NCI-H187 (cell line): ENCODE results near the gene TUBGCP3.
"Not testable (repeated sequence)": the region's sequence is repeated elsewhere in the genome, so short reads cannot be mapped to it uniquely, and the experiment has no call there.

Source experiments
- DNase-seq, 2 experiments: peaks; one replicate each; lab custom pipeline; 2025; lab: John Stamatoyannopoulos, UW

The TUBGCP3 gene

GRCh38 chr13:112587764-112588489 is at the start of gene TUBGCP3:
TUBGCP3 (minus strand) TSS chr13:112588153; CDS start chr13:112587980, 173 bp downstream.
- peak; percentile 73 to 91 for DNase-seq

- DNase-seq, result no peak
Measured at GRCh38 chr13:112637017-112637801, 49.3 kb upstream of the TUBGCP3 start.

- DNase-seq, result no peak
Measured at GRCh38 chr13:112636401-112636975, 48.5 kb upstream of the TUBGCP3 start.

GRCh38 chr13:112635323-112635722 is 47.4 kb upstream of the TUBGCP3 start:
- no peak for DNase-seq

GRCh38 chr13:112634102-112634501 is 46.1 kb upstream of the TUBGCP3 start:
- no peak for DNase-seq

- DNase-seq, result not testable (repeated sequence)
Measured at GRCh38 chr13:112630226-112630625, 42.3 kb upstream of the TUBGCP3 start.

GRCh38 chr13:112629161-112629560 is 41.2 kb upstream of the TUBGCP3 start:
- DNase-seq, result no peak

- DNase-seq, result not testable (repeated sequence)
Measured at GRCh38 chr13:112627613-112628012, 39.7 kb upstream of the TUBGCP3 start.

GRCh38 chr13:112627161-112627560 is 39.2 kb upstream of the TUBGCP3 start:
- DNase-seq, result no peak

GRCh38 chr13:112626761-112627160 is 38.8 kb upstream of the TUBGCP3 start:
- no peak for DNase-seq

GRCh38 chr13:112626124-112626523 is 38.2 kb upstream of the TUBGCP3 start:
- no peak for DNase-seq

GRCh38 chr13:112625698-112626097 is 37.7 kb upstream of the TUBGCP3 start:
- DNase-seq, result no peak

- DNase-seq, result no peak
Measured at GRCh38 chr13:112624602-112625430, 36.9 kb upstream of the TUBGCP3 start.

GRCh38 chr13:112624040-112624439 is 36.1 kb upstream of the TUBGCP3 start:
- DNase-seq, result no peak

- DNase-seq, result no peak
Measured at GRCh38 chr13:112623051-112623711, 35.2 kb upstream of the TUBGCP3 start.

GRCh38 chr13:112622375-112622774 is 34.4 kb upstream of the TUBGCP3 start:
- no peak for DNase-seq

GRCh38 chr13:112619730-112620631 is 32.0 kb upstream of the TUBGCP3 start:
- peak; percentile 88 to 91 for DNase-seq

GRCh38 chr13:112618501-112618900 is 30.5 kb upstream of the TUBGCP3 start:
- DNase-seq, result no peak

GRCh38 chr13:112617754-112618375 is 29.9 kb upstream of the TUBGCP3 start:
- no peak for DNase-seq
